Right renal cortex interstitium (tissue), 3 donors: ENCODE results near the gene PXDC1. TPM values are rescaled to one million over a fixed set of nuclear protein-coding genes. Genes with fewer than 3 reads are reported as not detected.

Experiments used
- DNase-seq, 3 donors: peaks; one replicate each; pipeline ENCODE4 v3.0.0-alpha.2; 2013; ENCODE audit warnings: low read depth in 3 of 3, low spot score in 2 of 3
- polyA plus RNA-seq, 3 donors: library from polyadenylated mRNA; unstranded; fragments of 120-200 nt; gene quantifications; one replicate each; pipeline ENCODE4 v1.2.1, GENCODE V29; 2013; ENCODE audit not compliant: insufficient read length in 3 of 3

Gene PXDC1
- polyA plus RNA-seq, 3 donors = 17.5 to 20.4 (median 19.3) TPM

GRCh38 chr6:3719462-3720308 lies 31.8 kb downstream of the PXDC1 start:
- DNase-seq = no peak

GRCh38 chr6:3718407-3718806 lies 33.1 kb downstream of the PXDC1 start:
- DNase-seq = no peak

DNA sequence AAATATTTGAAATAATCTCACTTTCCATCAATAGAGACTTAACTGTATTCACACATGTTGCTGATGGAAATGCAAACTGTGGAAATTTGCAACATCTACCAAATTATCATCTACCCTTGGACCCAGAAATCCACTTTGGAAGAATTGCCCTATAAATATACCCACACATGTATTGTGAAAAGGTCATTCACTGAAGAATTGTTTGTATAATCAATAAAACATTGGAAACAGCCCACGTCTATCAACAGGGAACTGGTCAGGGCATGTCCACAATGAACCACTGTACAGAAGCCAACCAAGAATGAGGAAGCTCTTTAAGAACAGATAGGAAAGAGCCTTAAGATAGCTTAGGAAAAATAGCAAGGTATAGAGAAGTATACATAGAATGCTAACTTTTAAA lies 36.2 kb downstream of the PXDC1 start:
- no peak for DNase-seq

DNA sequence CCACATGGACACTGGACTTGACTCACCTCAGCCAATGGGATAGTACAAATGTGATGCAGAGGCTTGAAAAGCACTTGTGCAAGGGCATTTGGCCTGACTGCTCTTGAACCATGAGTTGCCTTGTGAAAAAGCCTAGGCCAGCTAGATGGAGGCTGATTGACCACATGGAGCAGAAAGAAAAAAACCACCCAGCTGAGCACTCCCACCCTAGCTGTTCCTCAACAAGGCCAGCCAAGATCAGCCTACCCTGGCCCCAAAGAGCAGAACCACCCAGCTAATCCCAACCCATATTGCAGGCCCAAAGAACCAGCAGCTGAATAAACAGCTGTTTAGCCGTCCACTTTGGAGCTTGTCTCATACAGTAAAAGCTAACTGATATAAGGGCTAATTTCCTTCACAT lies 36.7 kb downstream of the PXDC1 start:
- DNase-seq = no peak

GRCh38 chr6:3714111-3714510 lies 37.4 kb downstream of the PXDC1 start:
- no peak for DNase-seq

DNA sequence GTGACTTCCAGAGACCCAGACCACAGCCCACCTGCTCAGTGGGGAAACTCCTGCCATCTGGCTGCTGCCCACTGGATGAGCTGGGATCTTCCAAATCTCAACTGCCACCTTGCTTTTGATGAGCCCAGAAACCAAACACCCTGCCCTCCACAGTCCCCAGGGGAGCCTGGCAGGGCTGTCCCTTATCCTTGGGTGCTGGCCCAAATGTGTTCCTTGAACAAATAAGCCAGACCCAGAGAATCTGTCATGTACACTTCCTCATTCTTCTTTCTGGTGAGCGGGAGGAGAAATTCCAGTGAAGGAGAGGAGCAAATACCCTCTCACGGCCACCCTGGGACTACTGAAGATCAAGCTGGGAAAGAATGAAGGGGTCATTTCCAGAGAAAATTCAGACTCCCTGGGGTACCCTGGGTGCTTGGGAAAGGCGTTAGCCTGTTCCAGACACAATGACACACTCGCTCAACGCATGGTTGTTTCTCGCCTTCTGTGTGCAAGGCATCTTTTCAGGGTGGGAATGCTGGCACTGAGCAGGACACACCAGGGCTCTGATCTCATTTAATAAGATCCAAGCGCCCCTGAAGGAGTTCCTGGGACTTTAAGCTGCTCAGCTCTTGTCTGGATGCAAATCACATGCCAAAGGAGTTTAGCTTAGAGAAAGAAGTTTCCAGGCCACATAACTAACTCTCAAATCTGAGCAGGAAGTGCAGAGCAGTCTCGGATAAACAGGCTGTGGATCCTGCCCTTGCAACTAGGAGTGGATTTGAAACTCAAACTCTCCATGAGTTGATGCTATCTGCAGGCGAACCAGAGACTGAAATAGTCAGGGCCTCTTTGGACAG lies 38.5 kb downstream of the PXDC1 start:
- DNase-seq = no peak

DNA sequence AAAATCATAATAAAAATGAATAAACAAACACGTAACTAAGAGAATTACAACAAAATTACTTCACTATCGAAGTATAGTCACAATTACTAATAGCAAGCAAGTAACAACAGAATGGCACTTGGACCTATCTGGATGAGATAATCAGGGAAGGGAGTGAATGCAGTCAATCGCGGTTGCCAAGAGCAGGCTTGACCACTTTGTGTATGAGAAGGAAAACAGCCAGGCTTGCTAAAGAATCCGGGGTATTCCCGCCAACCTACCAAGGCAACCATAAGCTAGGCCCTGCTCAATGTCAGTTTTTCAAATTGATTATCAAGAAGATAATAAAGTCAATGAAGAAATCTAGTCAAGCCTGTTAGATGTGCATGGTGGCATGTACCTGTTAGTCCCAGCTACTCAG lies 39.7 kb downstream of the PXDC1 start:
- no peak for DNase-seq

DNA sequence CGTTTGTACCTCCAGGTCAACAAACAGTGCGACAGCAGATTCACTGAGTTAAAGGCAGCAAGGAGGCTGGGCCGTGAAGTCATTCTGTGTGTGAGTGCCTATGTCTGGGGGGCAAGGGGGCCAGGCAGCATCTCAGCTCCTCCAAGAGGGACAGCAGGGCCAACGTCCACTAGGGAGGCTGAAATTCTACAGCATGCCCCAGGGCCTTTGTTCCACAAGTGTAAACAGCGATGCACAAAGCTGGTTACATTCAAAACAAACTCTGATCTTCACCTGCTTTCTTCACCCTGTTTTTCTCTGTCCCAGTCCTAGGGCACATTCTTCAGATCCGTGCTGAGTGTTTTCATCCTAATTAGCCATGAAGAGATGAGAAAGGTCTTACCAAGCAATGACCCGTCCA lies 41.1 kb downstream of the PXDC1 start:
- DNase-seq = no peak

DNA sequence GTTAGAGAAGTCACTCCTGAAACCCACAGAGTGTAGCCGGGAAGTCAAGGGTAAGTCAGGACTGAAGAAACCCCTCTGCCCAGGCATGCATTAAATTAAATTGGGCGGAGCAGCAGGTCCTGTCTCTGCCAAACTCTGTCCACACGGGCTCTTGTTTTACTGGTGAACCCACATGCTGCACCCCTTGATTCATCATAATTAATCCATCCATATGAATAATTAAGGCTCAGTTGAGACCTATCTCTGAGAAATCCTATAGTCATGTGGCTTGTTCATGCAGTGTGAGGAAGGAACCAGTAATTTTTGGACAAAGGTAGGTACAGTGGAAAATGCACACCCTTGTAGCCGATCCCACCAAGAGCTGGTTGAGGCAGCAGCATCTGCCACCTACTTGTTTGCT lies 43.0 kb downstream of the PXDC1 start:
- DNase-seq = no peak

GRCh38 chr6:3707751-3708412 lies 43.6 kb downstream of the PXDC1 start:
- no peak for DNase-seq

- DNase-seq = no peak
Observed at GRCh38 chr6:3707024-3707423, 44.5 kb downstream of the PXDC1 start.

- no peak for DNase-seq
Observed at GRCh38 chr6:3706547-3706946, 45.0 kb downstream of the PXDC1 start.

- no peak for DNase-seq
Observed at GRCh38 chr6:3701631-3702030, 49.9 kb downstream of the PXDC1 start.

DNA sequence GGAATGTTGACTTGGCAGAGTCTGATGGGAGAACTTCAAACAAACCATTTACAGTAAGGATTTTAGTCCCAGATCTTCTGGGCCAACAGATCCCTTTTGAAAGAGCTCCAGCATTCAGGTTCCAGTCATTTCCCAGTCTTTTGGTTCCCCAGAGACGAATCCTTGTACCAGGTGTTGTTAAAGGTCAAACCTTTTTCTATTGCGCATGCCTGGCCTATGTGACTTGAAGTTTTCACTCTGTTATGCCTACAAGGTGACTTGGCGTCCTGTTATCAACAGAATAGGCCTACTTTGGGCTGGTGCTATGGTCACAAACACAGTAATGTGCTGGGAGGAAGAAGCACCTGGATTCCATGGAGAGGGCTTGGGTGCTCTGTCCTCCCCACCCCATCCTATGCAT lies 52.3 kb downstream of the PXDC1 start:
- no peak for DNase-seq

- no peak for DNase-seq
Observed at GRCh38 chr6:3698021-3698420, 53.5 kb downstream of the PXDC1 start.

GRCh38 chr6:3697609-3698008 lies 53.9 kb downstream of the PXDC1 start:
- no peak for DNase-seq

DNA sequence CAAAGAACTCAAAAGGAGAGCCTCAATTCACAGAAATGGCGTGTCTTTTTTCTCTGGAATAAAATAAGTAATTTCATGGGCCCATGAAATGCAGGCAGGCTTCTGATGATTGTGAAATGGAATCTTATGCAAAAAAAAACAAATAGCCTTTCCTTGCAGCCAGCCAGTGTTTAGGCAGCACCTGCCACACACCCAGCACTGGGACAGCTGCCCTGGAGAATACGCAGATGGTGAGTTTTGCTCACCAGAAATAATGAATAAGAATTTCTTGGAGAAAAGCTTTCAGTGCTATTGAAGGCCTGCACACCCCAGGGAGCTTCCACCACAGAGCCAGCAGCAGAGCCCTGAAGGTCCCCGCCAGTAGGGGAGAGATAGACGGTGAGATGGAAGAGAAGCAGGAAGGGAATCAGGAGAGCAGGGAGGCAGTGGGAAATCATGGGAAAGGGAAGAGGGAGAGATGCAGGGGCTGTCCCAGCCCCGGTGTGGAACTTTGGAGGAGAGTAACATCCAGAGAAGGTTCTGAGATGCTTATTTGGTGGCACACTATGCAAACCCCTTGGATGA lies 54.9 kb downstream of the PXDC1 start:
- DNase-seq = no peak

- DNase-seq = no peak
Observed at GRCh38 chr6:3695065-3695817, 56.3 kb downstream of the PXDC1 start.

DNA sequence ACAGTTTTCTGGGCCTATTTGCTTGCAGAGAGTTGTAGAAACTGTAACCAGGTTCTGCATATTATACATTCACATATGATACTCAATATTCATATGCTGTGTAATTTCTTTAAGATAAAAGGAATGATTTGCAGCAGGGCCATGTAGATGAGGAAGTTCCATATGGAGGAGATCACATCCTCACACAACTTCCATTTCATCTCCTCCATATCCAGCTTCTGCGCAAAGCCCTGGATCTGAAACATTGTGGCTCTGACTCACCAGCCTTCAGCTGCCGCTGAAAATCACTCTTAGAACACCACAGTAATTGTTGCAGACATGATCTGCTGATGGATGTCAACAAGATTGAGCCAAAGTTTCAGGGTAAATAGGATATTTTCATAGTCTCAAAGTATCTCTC lies 57.7 kb downstream of the PXDC1 start:
- DNase-seq = no peak

- DNase-seq = no peak
Observed at GRCh38 chr6:3690506-3690905, 61.0 kb downstream of the PXDC1 start.
